Breast epithelium (tissue), 4 donors: ENCODE results near the gene NRP1. TPM values are rescaled to one million over a fixed set of nuclear protein-coding genes. Genes with fewer than 3 reads are reported as not detected.

ENCODE experiments used
- DNase-seq, 2 donors: peaks; one replicate each; pipeline ENCODE4 v3.0.0-alpha.2; 2019; ENCODE audit warnings: low spot score in 2 of 2
- H3K27ac ChIP-seq, 2 donors: fragments of 200-600 bp; sonication (generic) in 1 of 2; one replicate each; pipeline ENCODE4 v1.5.1; 2016 to 2019; ENCODE audit warnings: mild to moderate bottlenecking in 1 of 2
- H3K27me3 ChIP-seq, 2 donors: fragments of 200-600 bp; sonication (generic) in 1 of 2; one replicate each; pipeline versions ENCODE4 v1.5.1 to v1.6.0; 2017 to 2019; ENCODE audit warnings: control low read depth in 1 of 2, mild to moderate bottlenecking in 1 of 2
- H3K36me3 ChIP-seq: fragments of 200-600 bp; one replicate; pipeline ENCODE4 v1.5.1; 2019
- H3K4me1 ChIP-seq, 2 donors: fragments of 200-600 bp; sonication (generic); one replicate each; pipeline ENCODE4 v1.5.1; 2016 to 2019; ENCODE audit warnings: control low read depth in 1 of 2
- H3K4me3 ChIP-seq, 3 donors: fragments of 200-600 bp; sonication (generic); 1 replicate in 2 of 3; 2 replicates in 1 of 3; pipeline ENCODE4 v1.5.1; 2016 to 2019; ENCODE audit warnings: mild to moderate bottlenecking in 3 of 3, moderate library complexity in 2 of 3
- H3K9me3 ChIP-seq, 2 donors: fragments of 200-600 bp; sonication (generic) in 1 of 2; one replicate each; pipeline ENCODE4 v1.5.1; 2016 to 2019; ENCODE audit warnings: control low read depth in 1 of 2
- CTCF ChIP-seq, 3 donors: fragments of 450-650 bp; IDR thresholded peaks; one replicate each; pipeline ENCODE4 v1.5.1; 2016 to 2017; ENCODE audit warnings: antibody characterized with exemption in 3 of 3, mild to moderate bottlenecking in 3 of 3, moderate library complexity in 3 of 3
- POLR2A ChIP-seq: fragments of 450-650 bp; IDR thresholded peaks from one replicate; pipeline ENCODE4 v1.6.1; 2016; ENCODE audit warnings: antibody characterized with exemption, mild to moderate bottlenecking, moderate library complexity
- POLR2AphosphoS5 ChIP-seq, 3 donors: sonication (generic); formaldehyde crosslinking; IDR thresholded peaks; one replicate each; pipeline ENCODE4 v1.6.1; 2017; ENCODE audit warnings: antibody characterized with exemption in 3 of 3
- intact Hi-C: fragments of 100-400 bp; cut with DNase I; formaldehyde crosslinking; loops from one replicate; pipeline ENCODE4 v1.15.1; 2023; ENCODE audit warnings: low total_unique reads
- total RNA-seq, 3 donors: library from RNA; depleted of rRNA; stranded (reverse); fragments of >200 nt; gene quantifications; one replicate each; pipeline ENCODE4 v1.1.0, GENCODE V29; 2016

NRP1 gene
- total RNA-seq, 3 donors from 2014 or later = 50.8 to 76.0 (median 74.7) TPM

GRCh38 chr10:33146189-33147012, 188.1 kb downstream of the NRP1 start:
- no peaks in the 10 kb centered on the region for H3K9me3 ChIP-seq
- no peak overlapping the region for H3K4me3 ChIP-seq
- intact Hi-C loops = no loop called here
- DNase-seq = no peak
- H3K27me3 ChIP-seq = no peaks in the 10 kb centered on the region
- no peaks in the 10 kb centered on the region for H3K4me1 ChIP-seq
- H3K27ac ChIP-seq = no peak overlapping the region
- no peaks in the 10 kb centered on the region for H3K36me3 ChIP-seq
- TF ChIP-seq CTCF (IDR thresholded peaks at IDR 0.05) (no peak), POLR2AphosphoS5 (IDR thresholded peaks at IDR 0.05) (no peak), POLR2A (no peak)

- no peaks in the 10 kb centered on the region for H3K4me1 ChIP-seq
- H3K27ac ChIP-seq = no peak overlapping the region
- no peaks in the 10 kb centered on the region for H3K36me3 ChIP-seq
- no peaks in the 10 kb centered on the region for H3K9me3 ChIP-seq
- intact Hi-C loops = no loop called here
- no peak overlapping the region for H3K4me3 ChIP-seq
- TF ChIP-seq POLR2AphosphoS5 (IDR thresholded peaks at IDR 0.05) (no peak), POLR2A (no peak), CTCF (IDR thresholded peaks at IDR 0.05) (no peak)
- no peaks in the 10 kb centered on the region for H3K27me3 ChIP-seq
- DNase-seq = no peak
Measured at GRCh38 chr10:33145451-33146188, 188.8 kb downstream of the NRP1 start.

- intact Hi-C loops = no loop called here
- Histone ChIP-seq H3K27ac (no peak overlapping the region), H3K36me3 (no peaks in the 10 kb centered on the region), H3K27me3 (no peaks in the 10 kb centered on the region), H3K9me3 (no peaks in the 10 kb centered on the region), H3K4me1 (no peaks in the 10 kb centered on the region), H3K4me3 (no peak overlapping the region)
- DNase-seq = no peak
- no peak for TF ChIP-seq POLR2AphosphoS5 (IDR thresholded peaks at IDR 0.05)
- no peak for TF ChIP-seq CTCF (IDR thresholded peaks at IDR 0.05)
- TF ChIP-seq POLR2A = no peak
Measured at GRCh38 chr10:33143160-33143728, 191.2 kb downstream of the NRP1 start.

GRCh38 chr10:33142295-33142694, 192.2 kb downstream of the NRP1 start:
- H3K27me3 ChIP-seq = no peaks in the 10 kb centered on the region
- no peaks in the 10 kb centered on the region for H3K4me1 ChIP-seq
- no peak overlapping the region for H3K27ac ChIP-seq
- no peaks in the 10 kb centered on the region for H3K9me3 ChIP-seq
- intact Hi-C loops = no loop called here
- no peak overlapping the region for H3K4me3 ChIP-seq
- no peaks in the 10 kb centered on the region for H3K36me3 ChIP-seq
- no peak for DNase-seq
- TF ChIP-seq POLR2A = no peak

GRCh38 chr10:33141251-33141650, 193.2 kb downstream of the NRP1 start:
- Histone ChIP-seq H3K27ac (no peak overlapping the region), H3K9me3 (no peaks in the 10 kb centered on the region), H3K4me3 (no peak overlapping the region), H3K4me1 (no peaks in the 10 kb centered on the region), H3K36me3 (no peaks in the 10 kb centered on the region), H3K27me3 (no peaks in the 10 kb centered on the region)
- no peak for TF ChIP-seq POLR2AphosphoS5 (IDR thresholded peaks at IDR 0.05)
- TF ChIP-seq CTCF (IDR thresholded peaks at IDR 0.05) = no peak
- no peak for TF ChIP-seq POLR2A
- intact Hi-C loops = no loop called here
- no peak for DNase-seq
